A673 (cell line): Measurements from ENCODE around the gene ABCA5. TPM values are rescaled to one million over a fixed set of nuclear protein-coding genes. Genes with fewer than 3 reads are reported as not detected.
"Not testable (repeated sequence)": the region's sequence is repeated elsewhere in the genome, so short reads cannot be mapped to it uniquely, and the experiment has no call there.

Experiments used
- BruUV-seq: library from RNA; stranded (reverse); fragments of 400-500 nt; replicated peaks from 2 replicates; lab custom pipeline; 2021; lab: Mats Ljungman, UMichigan
- CTCF ChIA-PET: fragments of 300-600 bp; sonication (Branson Sonifier 250); formaldehyde crosslinking; loops from one replicate; lab custom pipeline; 2022; ENCODE audit warnings: antibody characterized with exemption; lab: Charles Lee
- POLR2A ChIA-PET: fragments of 300-600 bp; sonication (Branson Sonifier 250); formaldehyde crosslinking; loops from one replicate; lab custom pipeline; 2022; ENCODE audit warnings: antibody characterized with exemption; ENCODE audit not compliant: low non-redundant PET; lab: Charles Lee
- DNase-seq: peaks from one replicate; pipeline ENCODE4 v3.0.0-alpha.2; 2015; ENCODE audit warnings: low spot score
- H3K27ac ChIP-seq: fragments of 200-600 bp; sonication (generic); 2 replicates; pipeline ENCODE4 v1.5.1; 2016; ENCODE audit warnings: mixed run types, low read depth, mild to moderate bottlenecking, mixed read lengths, antibody characterized with exemption, low read length; ENCODE audit not compliant: poor library complexity, severe bottlenecking
- H3K27me3 ChIP-seq: fragments of 200-600 bp; sonication (generic); replicated peaks from 2 replicates; pipeline ENCODE4 v1.6.1; 2017; ENCODE audit warnings: mixed run types, low read depth, mild to moderate bottlenecking, mixed read lengths, antibody characterized with exemption, low read length; ENCODE audit not compliant: insufficient read depth, poor library complexity
- H3K36me3 ChIP-seq: fragments of 200-600 bp; sonication (generic); 2 replicates; pipeline ENCODE4 v1.6.1; 2016; ENCODE audit warnings: mixed run types, mild to moderate bottlenecking, mixed read lengths, antibody characterized with exemption, low read length; ENCODE audit not compliant: insufficient read depth, poor library complexity, severe bottlenecking
- H3K4me1 ChIP-seq: fragments of 200-600 bp; sonication (generic); 2 replicates; pipeline ENCODE4 v1.6.1; 2017; ENCODE audit warnings: mixed run types, mild to moderate bottlenecking, mixed read lengths, antibody characterized with exemption, low read length; ENCODE audit not compliant: insufficient read depth, poor library complexity, severe bottlenecking
- H3K4me3 ChIP-seq: fragments of 200-600 bp; sonication (generic); 2 replicates; pipeline ENCODE4 v1.5.1; 2016; ENCODE audit warnings: low read depth, mixed run types, mild to moderate bottlenecking, mixed read lengths, low read length; ENCODE audit not compliant: poor library complexity, severe bottlenecking
- H3K9me3 ChIP-seq: fragments of 200-600 bp; sonication (generic); 2 replicates; pipeline ENCODE4 v1.6.1; 2016; ENCODE audit warnings: mixed run types, low read depth, mild to moderate bottlenecking, mixed read lengths, antibody characterized with exemption, low read length; ENCODE audit not compliant: poor library complexity, severe bottlenecking
- EZH2 ChIP-seq: fragments of 200-600 bp; sonication (generic); IDR thresholded peaks from 2 replicates; pipeline ENCODE4 v1.6.1; 2017; ENCODE audit warnings: borderline replicate concordance, low read depth, mild to moderate bottlenecking, mixed read lengths, antibody characterized with exemption, low read length; ENCODE audit not compliant: poor library complexity, severe bottlenecking
- intact Hi-C: fragments of 100-400 bp; cut with micrococcal nuclease; formaldehyde crosslinking; loops from one replicate; pipeline ENCODE4 v1.10.0; 2022; ENCODE audit not compliant: unreplicated experiment
- total RNA-seq: library from RNA; stranded (reverse); gene quantifications from 2 replicates; pipeline ENCODE4 v1.2.3, GENCODE V29; 2021
- TF ChIP-seq, protein P1 (sequence below): fragments of 300-800, 200-600 bp; sonication (generic); conservative IDR thresholded peaks from 2 replicates; pipeline ENCODE4 v1.5.1; 2017; ENCODE audit warnings: low read depth, mild to moderate bottlenecking, antibody characterized with exemption, low read length, moderate library complexity, mixed read lengths

The ABCA5 gene
- total RNA-seq, 1 experiment from 2014 or later = 14.7 TPM

DNA sequence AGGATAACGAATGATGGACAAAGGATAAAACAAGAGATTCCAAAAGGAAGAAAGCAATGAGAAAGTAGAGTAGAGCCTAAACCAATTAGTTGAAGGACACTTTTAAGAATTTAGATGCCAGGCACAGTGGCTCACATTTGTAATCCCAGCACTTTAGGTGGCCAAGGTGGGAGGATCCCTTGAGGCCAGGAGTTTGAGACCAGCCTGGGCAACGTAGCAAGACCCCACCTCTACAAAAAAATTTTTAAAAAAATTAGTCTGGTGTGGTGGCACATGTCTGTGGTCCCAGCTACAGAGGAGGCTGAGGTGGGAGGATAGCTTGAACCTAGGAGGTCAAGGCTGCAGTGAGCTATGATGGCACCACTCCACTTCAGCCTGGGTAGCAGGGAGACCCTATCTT, 118.3 kb downstream of the ABCA5 start:
- no peak for DNase-seq
- H3K9me3 ChIP-seq = no peaks in the 10 kb centered on the region
- intact Hi-C loops = no loop called here
- no peak overlapping the region for H3K27ac ChIP-seq
- H3K36me3 ChIP-seq = no peaks in the 10 kb centered on the region
- no TSS peak for BruUV-seq
- no peaks in the 10 kb centered on the region for H3K27me3 ChIP-seq
- ChIA-PET POLR2A (no interaction called here), CTCF (no interaction called here)
- TF ChIP-seq EZH2 = no peak
- TF ChIP-seq, protein P1, sequence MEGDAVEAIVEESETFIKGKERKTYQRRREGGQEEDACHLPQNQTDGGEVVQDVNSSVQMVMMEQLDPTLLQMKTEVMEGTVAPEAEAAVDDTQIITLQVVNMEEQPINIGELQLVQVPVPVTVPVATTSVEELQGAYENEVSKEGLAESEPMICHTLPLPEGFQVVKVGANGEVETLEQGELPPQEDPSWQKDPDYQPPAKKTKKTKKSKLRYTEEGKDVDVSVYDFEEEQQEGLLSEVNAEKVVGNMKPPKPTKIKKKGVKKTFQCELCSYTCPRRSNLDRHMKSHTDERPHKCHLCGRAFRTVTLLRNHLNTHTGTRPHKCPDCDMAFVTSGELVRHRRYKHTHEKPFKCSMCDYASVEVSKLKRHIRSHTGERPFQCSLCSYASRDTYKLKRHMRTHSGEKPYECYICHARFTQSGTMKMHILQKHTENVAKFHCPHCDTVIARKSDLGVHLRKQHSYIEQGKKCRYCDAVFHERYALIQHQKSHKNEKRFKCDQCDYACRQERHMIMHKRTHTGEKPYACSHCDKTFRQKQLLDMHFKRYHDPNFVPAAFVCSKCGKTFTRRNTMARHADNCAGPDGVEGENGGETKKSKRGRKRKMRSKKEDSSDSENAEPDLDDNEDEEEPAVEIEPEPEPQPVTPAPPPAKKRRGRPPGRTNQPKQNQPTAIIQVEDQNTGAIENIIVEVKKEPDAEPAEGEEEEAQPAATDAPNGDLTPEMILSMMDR = no peak
- H3K4me3 ChIP-seq = no peak overlapping the region
- no peaks in the 10 kb centered on the region for H3K4me1 ChIP-seq

DNA sequence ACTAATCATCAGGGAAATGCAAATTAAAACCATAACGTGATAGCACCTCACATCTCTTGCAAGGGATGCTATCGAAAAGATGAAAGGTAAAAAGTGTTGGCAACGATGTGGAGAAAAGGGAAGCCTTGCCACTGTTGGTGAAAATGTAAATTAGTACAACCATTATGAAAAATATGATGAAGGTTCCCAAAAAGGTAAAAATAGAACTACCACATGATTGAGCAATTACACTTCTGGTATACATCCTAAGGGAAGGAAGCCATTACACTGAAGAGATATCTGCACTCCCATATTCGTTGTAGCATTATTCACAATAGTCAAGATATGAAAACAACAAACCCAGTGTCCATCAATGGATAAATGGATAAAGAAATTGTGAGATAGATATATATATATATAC, 119.8 kb downstream of the ABCA5 start:
- POLR2A ChIA-PET = no interaction called here
- Histone ChIP-seq H3K27ac (no peak overlapping the region), H3K4me1 (no peaks in the 10 kb centered on the region), H3K4me3 (no peak overlapping the region), H3K36me3 (no peaks in the 10 kb centered on the region), H3K27me3 (no peaks in the 10 kb centered on the region), H3K9me3 (no peaks in the 10 kb centered on the region)
- no TSS peak for BruUV-seq
- CTCF ChIA-PET = no interaction called here
- TF ChIP-seq EZH2 = no peak
- TF ChIP-seq, protein P1 = no peak
- intact Hi-C loops = no loop called here
- no peak for DNase-seq

DNA sequence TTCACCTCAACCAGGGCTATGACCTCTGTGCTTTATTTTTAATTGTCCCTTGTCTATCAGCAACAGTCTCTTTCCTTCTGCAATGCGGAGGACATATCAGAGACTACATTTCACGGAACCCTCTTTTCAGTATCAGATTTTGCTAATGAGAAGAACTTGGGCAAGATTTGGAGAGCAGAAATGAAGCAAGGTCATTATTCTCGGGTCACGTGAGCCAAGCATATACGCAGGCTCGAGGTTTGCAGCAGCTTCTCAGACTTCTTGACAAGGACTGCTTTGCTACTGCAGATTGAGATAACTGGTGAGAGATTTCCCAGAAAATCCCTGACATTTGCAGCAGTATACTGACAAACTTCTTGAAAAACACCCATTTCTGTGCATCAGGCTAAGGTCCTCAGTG, 128.7 kb downstream of the ABCA5 start:
- Histone ChIP-seq H3K4me3 (no peak overlapping the region), H3K27me3 (no peaks in the 10 kb centered on the region), H3K27ac (no peak overlapping the region), H3K9me3 (no peaks in the 10 kb centered on the region), H3K36me3 (no peaks in the 10 kb centered on the region), H3K4me1 (no peaks in the 10 kb centered on the region)
- ChIA-PET POLR2A (no interaction called here), CTCF (no interaction called here)
- DNase-seq = no peak
- intact Hi-C loops = no loop called here
- no peak for TF ChIP-seq EZH2
- TF ChIP-seq, protein P1 = no peak
- no TSS peak for BruUV-seq

DNA sequence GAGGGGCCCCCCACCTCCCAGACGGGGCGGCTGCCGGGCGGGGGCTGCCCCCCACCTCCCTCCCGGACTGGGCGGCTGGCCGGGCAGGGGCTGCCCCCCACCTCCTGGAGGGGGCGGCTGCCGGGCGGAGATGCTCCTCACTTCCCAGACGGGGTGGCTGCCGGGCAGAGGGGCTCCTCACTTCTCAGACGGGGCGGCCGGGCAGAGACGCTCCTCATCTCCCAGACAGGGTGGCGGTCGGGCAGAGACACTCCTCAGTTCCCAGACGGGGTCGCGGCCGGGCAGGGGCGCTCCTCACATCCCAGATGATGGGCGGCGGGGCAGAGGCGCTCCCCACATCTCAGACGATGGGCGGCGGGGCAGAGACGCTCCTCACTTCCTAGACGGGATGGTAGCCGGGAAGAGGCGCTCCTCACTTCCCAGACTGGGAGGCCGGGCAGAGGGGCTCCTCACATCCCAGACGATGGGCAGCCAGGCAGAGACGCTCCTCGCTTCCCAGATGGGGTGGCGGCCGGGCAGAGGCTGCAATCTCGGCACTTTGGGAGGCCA, 130.8 kb downstream of the ABCA5 start:
- H3K4me1 ChIP-seq, CTCF ChIA-PET, H3K27me3 ChIP-seq, POLR2A ChIA-PET, BruUV-seq, H3K9me3 ChIP-seq, H3K27ac ChIP-seq, H3K36me3 ChIP-seq, H3K4me3 ChIP-seq, DNase-seq, intact Hi-C loops: not testable (repeated sequence)
